ENCODE results near the gene ALDH1B1.
"Not testable (repeated sequence)": the region's sequence is repeated elsewhere in the genome, so short reads cannot be mapped to it uniquely, and the experiment has no call there.

Gene ALDH1B1

DNA sequence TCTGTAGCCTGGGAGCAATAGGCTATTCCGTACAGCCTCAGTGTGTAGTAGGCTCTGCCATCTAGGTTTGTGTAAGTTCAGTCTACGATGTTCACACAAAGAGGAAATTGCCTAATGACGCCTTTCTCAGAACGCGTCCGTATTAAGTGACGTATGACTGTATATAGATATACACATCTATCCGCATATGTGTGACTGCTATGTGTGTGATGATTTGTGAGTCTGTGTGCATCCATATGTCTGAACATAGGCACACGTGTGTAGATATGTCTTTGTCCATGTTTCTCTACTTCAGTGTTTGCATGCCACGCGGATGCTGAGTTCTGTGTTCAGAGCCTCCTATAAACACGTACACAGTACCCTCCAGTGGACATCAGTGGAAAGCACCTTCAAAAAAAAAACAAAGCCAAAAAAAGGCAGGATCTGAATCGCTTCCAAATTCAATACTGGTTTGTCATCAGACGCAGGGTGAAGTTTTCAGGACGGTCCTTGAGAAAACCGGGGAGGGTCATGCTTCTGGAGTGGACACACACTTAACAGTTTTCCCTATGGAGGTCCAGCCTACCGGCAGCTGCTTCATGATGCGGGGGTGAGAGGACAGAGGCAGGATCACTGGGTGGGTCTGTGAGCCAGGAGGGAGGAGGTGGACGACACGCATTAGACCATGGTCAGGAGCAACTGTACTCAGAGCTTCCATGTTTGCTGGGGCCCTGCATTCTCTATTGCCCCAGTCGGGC lies 29.5 kb upstream of the ALDH1B1 start:
- peak; percentile 34 for DNase-seq

- DNase-seq: no peak
These were observed 28.9 kb upstream of the ALDH1B1 start for GRCh38 chr9:38363589-38363925.

- no peak for DNase-seq
These were observed 24.6 kb upstream of the ALDH1B1 start for GRCh38 chr9:38367898-38368297.

GRCh38 chr9:38368731-38369130 lies 23.8 kb upstream of the ALDH1B1 start:
- DNase-seq: no peak

- DNase-seq: no peak
These were observed 22.3 kb upstream of the ALDH1B1 start for GRCh38 chr9:38370176-38370575.

GRCh38 chr9:38371495-38371894 lies 21.0 kb upstream of the ALDH1B1 start:
- peak; percentile 55 for DNase-seq

DNA sequence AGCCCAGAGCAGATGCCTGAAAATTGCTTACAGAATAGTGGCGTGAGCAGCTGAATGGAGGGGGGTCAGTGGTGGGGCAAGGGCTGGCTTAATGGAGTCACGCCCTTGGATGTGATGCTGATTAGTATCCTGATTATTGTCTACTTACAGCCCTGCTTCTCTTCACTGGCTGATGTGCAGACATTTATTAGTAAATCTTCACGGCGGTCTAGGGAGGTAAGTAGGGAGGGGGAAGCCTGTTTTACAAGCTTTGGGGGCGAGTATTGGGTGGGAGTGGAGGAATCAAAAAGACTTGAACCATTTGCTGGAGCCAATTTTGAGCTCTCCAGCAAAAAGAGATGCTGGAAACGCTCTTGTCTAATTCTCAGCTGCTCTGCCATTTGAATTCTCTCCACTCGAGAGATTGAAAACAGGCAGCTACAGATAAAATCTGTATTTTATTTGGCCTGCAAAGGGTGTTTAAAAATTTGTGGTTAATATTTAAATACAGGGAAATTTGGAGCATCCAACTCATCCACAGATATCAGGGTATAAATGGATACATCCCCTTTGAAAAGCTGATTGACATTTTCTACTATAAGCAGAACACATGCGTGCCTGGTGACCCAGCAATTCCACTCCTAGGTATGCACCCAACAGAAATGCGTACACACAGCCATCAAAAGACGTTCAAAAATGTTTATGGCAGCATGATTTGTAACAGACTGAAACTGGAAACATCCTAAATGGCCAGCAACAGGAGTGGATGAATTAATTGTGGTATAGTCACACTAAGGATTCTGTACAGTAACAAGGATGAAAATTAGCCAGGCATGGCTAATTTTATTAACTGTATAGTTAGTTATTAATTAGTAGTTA lies 19.5 kb upstream of the ALDH1B1 start:
- no peak for DNase-seq

DNA sequence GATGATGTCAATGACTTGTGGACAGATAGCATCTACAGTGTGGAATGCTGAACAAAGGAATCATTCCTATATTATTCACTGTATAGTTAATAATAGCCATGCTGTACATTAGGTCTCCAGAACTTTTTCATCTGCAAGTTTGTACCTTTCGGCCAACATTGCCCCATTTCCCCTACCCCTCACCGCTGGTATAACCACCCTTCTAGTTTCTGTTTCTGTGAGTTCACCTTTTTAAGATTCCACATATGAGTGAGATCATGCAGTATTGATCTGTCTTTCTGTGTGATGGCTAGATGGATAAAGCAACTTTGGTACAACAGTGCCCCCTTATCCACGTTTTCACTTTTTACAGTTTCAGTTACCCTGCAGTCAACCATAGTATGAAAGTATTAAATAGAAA lies 18.8 kb upstream of the ALDH1B1 start:
- DNase-seq: no peak

- no peak for DNase-seq
These were observed 17.5 kb upstream of the ALDH1B1 start for GRCh38 chr9:38374847-38375571.

DNA sequence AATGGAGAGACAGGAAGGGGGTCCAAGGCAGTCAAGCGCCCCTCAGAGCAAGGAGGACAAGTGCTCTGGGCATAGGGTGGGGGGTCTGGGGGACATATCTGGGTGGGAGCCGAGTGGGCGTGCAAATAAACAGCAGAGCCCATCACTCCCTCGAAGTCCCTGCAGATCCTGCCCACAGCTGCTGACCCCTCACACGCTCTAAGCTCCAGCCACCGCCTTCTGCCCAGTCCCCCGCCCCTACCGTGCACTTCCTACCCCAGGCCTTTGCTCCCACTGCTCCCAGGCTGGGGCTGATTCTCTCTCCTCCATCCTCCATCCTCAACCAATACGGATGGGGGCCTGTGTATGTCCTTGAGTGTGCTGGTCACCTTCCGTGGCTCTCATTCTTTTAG lies 16.9 kb upstream of the ALDH1B1 start:
- DNase-seq: no peak

DNA sequence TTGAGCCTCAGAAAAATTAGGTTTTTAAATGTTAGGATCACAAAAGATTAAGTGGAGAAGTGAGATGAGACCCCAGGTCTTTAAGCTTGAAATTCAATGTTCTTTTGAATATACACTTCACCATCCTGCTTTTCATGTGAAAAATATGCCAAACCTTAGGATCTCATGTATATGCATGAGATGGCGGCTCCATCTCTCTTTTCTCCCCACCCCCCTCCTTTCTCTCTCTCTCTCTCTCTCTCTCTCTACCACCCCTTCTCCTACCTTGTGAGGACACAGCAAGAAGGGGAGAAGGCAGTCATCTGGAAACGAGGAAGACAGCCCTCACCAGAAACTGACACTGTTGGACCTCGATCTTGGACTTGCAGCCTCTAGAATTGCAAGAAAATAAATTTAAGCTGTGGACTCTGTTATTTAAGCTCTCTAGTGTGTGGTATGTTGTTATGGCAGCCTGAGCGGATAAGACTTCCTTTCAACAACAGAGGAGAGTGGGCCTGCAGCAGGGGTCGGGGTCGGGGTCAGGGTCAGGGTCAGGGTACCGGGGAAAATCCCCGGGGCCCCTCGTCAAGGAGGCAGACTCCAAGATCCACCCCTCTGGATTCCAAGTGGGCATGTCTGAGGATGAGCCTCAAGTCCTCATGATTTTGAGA lies 16.4 kb upstream of the ALDH1B1 start:
- DNase-seq: no peak

DNA sequence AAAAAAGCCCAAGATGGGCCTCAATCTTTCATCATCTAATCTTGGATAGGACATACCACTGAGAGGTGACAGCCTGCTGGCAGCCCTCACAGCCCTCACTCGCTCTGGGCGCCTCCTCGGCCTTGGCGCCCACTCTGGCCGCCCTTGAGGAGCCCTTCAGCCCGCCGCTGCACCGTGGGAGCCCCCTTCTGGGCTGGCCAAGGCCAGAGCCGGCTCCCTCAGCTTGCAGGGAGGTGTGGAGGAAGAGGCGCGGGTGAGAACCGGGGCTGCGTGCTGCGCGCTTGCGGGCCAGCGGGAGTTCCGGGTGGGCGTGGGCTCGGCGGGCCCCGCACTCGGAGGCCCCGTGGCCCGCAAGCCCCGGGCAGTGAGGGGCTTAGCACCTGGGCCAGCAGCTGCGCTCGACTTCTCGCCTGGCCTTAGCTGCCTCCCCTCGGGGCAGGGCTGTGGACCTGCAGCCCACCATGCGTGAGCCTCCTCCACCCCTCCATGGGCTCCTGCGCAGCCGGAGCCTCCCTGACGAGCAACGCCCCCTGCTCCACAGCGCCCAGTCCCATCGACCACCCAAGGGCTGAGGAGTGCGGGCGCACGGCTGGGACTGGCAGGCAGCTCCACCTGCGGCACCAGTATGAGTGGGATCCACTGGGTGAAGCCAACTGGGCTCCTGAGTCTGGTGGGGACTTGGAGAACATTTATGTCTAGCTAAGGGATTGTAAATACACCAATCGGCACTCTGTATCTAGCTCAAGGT lies 15.0 kb upstream of the ALDH1B1 start:
- not testable (repeated sequence) for DNase-seq

DNA sequence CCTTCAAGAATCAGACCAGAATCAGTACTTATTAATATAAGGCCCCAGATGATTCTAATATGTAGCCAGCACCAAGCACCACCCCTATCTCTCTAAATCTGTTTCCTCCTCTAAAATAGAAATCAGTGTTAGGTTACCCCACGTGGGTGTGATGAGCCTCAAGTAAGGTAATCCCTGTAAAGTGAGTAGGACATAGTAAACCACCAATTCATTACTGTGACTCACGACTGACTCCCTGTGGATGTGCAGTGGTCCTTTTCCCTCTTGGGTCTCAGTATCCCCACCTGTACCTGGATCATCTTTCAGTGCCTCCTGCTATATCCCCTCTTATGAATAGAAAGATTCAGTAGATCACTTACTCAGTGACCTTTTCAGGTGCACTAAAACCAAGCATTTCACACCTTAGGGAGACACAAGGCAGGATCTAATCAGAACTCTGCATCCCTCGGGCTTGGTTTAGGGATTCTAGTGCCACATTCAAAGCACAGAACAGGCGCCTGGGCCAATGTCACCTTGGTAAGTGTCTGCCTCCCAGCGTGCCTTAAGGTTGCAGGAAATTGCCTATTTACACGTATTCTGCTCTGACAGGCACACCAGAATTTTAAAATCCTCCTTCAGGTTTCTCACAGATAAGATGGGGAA lies 12.2 kb upstream of the ALDH1B1 start:
- no peak for DNase-seq

DNA sequence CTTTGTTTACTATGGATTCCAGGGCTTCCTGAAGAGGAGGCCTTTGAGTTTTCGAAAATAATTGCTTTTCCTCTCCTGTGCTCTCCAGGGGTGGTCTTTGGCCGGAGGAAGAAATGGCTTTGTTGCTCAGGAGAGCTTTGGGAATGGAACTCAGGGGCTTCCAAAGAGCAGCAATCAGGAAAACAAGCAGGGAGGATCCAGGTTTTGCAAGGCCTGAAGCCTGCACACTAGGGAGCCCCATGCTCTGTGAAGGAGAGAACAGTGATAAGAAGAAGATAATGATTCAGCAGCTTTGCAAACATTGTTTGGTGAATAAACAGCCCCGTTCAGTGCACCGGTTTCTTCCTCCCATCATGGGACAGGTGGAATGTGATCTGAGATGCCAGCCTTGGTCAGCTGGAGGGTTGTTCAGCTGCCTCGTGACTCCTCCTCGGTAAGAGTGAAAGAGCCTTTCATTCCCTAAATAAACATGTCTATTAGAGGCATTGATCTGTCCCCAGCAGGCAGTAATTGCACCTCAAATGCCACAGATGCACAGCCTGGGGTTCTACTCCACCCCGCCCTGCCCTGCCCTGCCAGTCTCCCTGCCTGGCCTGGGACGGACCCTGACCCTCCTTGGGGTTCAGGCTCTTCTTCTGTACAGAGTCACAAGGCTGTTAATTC lies 11.5 kb upstream of the ALDH1B1 start:
- no peak for DNase-seq

DNA sequence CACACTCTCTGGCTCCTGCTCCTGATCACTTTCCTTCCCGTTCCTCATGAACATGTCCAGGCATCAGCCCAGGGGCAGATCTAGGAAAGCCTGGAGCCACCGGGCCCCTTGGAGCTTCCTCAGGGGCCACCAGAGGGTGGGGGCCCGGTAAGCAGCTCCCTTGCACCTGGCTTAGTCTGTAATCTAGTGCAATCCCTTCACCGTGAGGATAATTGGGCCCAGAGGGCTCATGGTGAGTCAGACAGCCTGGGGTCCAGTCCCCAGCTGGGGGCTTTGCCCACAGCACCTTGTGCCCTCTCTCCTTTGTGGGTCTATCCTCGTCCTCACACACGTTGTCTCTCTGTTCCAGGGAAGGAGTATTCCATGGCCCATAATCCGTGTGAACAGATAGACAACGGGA lies 10.4 kb upstream of the ALDH1B1 start:
- DNase-seq: no peak

- DNase-seq: no peak
These were observed 7.3 kb upstream of the ALDH1B1 start for GRCh38 chr9:38384990-38385848.

DNA sequence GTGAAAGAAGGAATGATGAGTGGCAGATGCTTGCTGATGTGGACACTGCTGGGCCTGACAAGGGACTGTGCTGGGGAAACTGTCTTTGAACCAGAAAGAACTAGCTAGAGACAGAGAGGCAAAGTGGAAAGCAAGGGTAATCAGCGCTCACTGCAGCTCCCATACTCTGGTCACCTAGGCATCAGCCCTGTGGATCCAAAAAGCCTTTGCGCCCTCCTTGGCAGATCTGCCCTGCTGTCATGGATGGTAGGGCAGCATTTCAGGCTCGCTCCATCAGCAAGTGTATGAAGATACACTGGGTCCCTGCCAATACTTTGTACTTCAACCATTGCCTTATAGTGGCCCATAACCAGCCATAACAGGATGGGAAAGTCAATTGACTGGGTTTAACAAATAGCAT lies 6.6 kb upstream of the ALDH1B1 start:
- no peak for DNase-seq

GRCh38 chr9:38386319-38386895 lies 6.1 kb upstream of the ALDH1B1 start:
- no peak for DNase-seq

GRCh38 chr9:38387066-38387465 lies 5.4 kb upstream of the ALDH1B1 start:
- no peak for DNase-seq

DNA sequence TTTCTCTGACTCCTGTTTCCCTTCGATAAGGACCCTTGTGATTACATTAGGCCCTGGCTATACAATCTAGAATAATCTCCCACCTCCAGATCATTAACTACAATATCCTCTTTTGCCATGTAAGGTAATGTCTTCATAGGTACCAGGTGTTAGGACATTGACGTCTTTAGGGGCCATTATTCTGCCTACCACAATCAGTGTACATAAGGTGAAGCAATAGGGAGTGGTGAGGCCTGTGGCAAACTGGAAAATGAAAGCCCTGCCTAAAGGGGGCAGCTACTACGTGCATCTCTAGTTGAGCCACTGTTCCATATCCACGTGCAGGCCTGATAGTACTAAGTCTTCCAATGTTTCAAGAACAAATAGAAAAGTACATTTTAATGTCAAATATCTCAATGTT lies 4.8 kb upstream of the ALDH1B1 start:
- DNase-seq: no peak

Data from 8988T (cell line).